H1 (cell line): ENCODE results near the gene UNC119B. TPM values are rescaled to one million over a fixed set of nuclear protein-coding genes. Genes with fewer than 3 reads are reported as not detected.

ENCODE experiments used
- CTCF ChIA-PET: fragments of 300-600 bp; sonication (Branson Sonifier 250); formaldehyde crosslinking; loops from one replicate; lab custom pipeline; 2021; ENCODE audit not compliant: partially characterized antibody; lab: Charles Lee
- POLR2A ChIA-PET: fragments of 300-600 bp; sonication (Branson Sonifier 250); formaldehyde crosslinking; loops from one replicate; lab custom pipeline; 2021; ENCODE audit warnings: inconsistent platforms; ENCODE audit not compliant: partially characterized antibody; lab: Charles Lee
- DNase-seq, 2 experiments: peaks; one replicate each; pipeline versions ENCODE4 v3.0.0 to v3.0.0-alpha.2; 2010 to 2022; ENCODE audit warnings: low spot score in 2 of 2, low read depth in 1 of 2, mixed read lengths in 1 of 2
- FAIRE-seq: peaks from 2 replicates; lab custom pipeline; 2011; peaks lifted over from hg19 to GRCh38; lab: Jason Lieb, UNC
- H2AFZ ChIP-seq: 2 replicates; pipeline ENCODE4 v1.8.1; 2012; ENCODE audit warnings: low read length, inconsistent platforms
- H2AK5ac ChIP-seq: 2 replicates; pipeline ENCODE4 v1.6.1; 2013; ENCODE audit warnings: low read depth, low read length
- H2BK120ac ChIP-seq: replicated peaks from 2 replicates; pipeline ENCODE3; 2013; ENCODE audit warnings: low read depth, low read length, inconsistent platforms
- H2BK12ac ChIP-seq: 2 replicates; pipeline ENCODE4 v1.6.1; 2013; ENCODE audit warnings: low read depth, low read length
- H2BK15ac ChIP-seq: 2 replicates; pipeline ENCODE4 v1.6.1; 2013; ENCODE audit warnings: low read length
- H2BK20ac ChIP-seq: 2 replicates; pipeline ENCODE4 v1.6.1; 2013; ENCODE audit warnings: low read length
- H2BK5ac ChIP-seq: 2 replicates; pipeline ENCODE4 v1.6.1; 2013; ENCODE audit warnings: low read depth, low read length
- H3K14ac ChIP-seq: 2 replicates; pipeline ENCODE4 v1.6.1; 2013; ENCODE audit warnings: inconsistent platforms; ENCODE audit not compliant: insufficient read length
- H3K18ac ChIP-seq: 2 replicates; pipeline ENCODE4 v1.6.1; 2013; ENCODE audit warnings: low read length; ENCODE audit errors: extremely low read depth
- H3K23ac ChIP-seq: 2 replicates; pipeline ENCODE4 v1.6.1; 2013; ENCODE audit warnings: inconsistent platforms; ENCODE audit not compliant: insufficient read length
- H3K23me2 ChIP-seq: 2 replicates; pipeline ENCODE4 v1.6.1; 2013; ENCODE audit warnings: low read depth, low read length
- H3K27ac ChIP-seq: 2 replicates; pipeline ENCODE4 v1.6.1; 2011; ENCODE audit warnings: low read depth, low read length, inconsistent platforms
- H3K27me3 ChIP-seq, 4 experiments: replicated peaks in 1 of 4; 1 replicate in 1 of 4; 2 replicates in 3 of 4; pipeline versions ENCODE4 v1.6.1 to v1.8.1; 2011 to 2013; ENCODE audit warnings: low read length in 3 of 4, mild to moderate bottlenecking in 3 of 4, inconsistent platforms in 2 of 4, mixed read lengths in 2 of 4, moderate library complexity in 1 of 4; ENCODE audit not compliant: control insufficient read depth in 3 of 4, insufficient read depth in 3 of 4; ENCODE audit errors: extremely low read depth in 1 of 4
- H3K36me3 ChIP-seq, 4 experiments: 2 replicates each; pipeline versions ENCODE4 v1.6.1 to v1.8.1; 2011 to 2013; ENCODE audit warnings: mild to moderate bottlenecking in 4 of 4, low read length in 3 of 4, moderate library complexity in 2 of 4, control low read depth in 1 of 4, inconsistent platforms in 1 of 4; ENCODE audit not compliant: insufficient read depth in 4 of 4, control insufficient read depth in 2 of 4
- H3K4ac ChIP-seq: replicated peaks from 2 replicates; pipeline ENCODE3; 2013; ENCODE audit warnings: low read length, low read depth, mixed read lengths, inconsistent platforms; ENCODE audit not compliant: insufficient read length
- H3K4me1 ChIP-seq, 4 experiments: replicated peaks in 1 of 4; 1 replicate in 1 of 4; 2 replicates in 3 of 4; pipeline versions ENCODE4 v1.6.1 to v1.8.1; 2011 to 2013; ENCODE audit warnings: low read length in 3 of 4, inconsistent platforms in 2 of 4, mixed read lengths in 1 of 4; ENCODE audit not compliant: insufficient read depth in 4 of 4, control insufficient read depth in 3 of 4
- H3K4me2 ChIP-seq, 2 experiments: 2 replicates each; pipeline versions ENCODE4 v1.6.1 to v1.8.1; 2011 to 2013; ENCODE audit warnings: low read depth in 2 of 2, low read length in 2 of 2, control low read depth in 1 of 2, inconsistent platforms in 1 of 2, mild to moderate bottlenecking in 1 of 2; ENCODE audit not compliant: insufficient read depth in 1 of 2
- H3K4me3 ChIP-seq, 4 experiments: fragments of 200-600, 300-600 bp in 1 of 4; sonication (generic), shearing (Covaris generic), sonication (Bioruptor Twin) in 1 of 4; 2 replicates each; pipeline versions ENCODE4 v1.5.1 to v1.8.1; 2011 to 2016; ENCODE audit warnings: low read length in 4 of 4, low read depth in 3 of 4, control low read depth in 2 of 4, inconsistent platforms in 2 of 4, mild to moderate bottlenecking in 2 of 4, mixed read lengths in 1 of 4, moderate library complexity in 1 of 4; ENCODE audit not compliant: insufficient read depth in 2 of 4; ENCODE audit errors: extremely low read depth in 1 of 4
- H3K56ac ChIP-seq: replicated peaks from 2 replicates; pipeline ENCODE3; 2013; ENCODE audit warnings: low read depth, mild to moderate bottlenecking, mixed read lengths, low read length, inconsistent platforms; ENCODE audit not compliant: insufficient read length
- H3K79me1 ChIP-seq: 2 replicates; pipeline ENCODE4 v1.6.1; 2013; ENCODE audit warnings: low read depth, low read length, control low read depth
- H3K79me2 ChIP-seq, 2 experiments: 2 replicates each; pipeline versions ENCODE4 v1.6.1 to v1.8.1; 2012 to 2013; ENCODE audit warnings: low read length in 2 of 2, mild to moderate bottlenecking in 2 of 2, inconsistent platforms in 1 of 2; ENCODE audit not compliant: insufficient read depth in 2 of 2, control insufficient read depth in 1 of 2
- H3K9ac ChIP-seq, 4 experiments: replicated peaks in 1 of 4; 1 replicate in 1 of 4; 2 replicates in 3 of 4; pipeline versions ENCODE4 v1.6.1 to v1.8.1; 2011 to 2013; ENCODE audit warnings: low read depth in 3 of 4, low read length in 3 of 4, control low read depth in 2 of 4, mild to moderate bottlenecking in 2 of 4, moderate library complexity in 2 of 4, inconsistent platforms in 1 of 4; ENCODE audit errors: extremely low read depth in 1 of 4
- H3K9me3 ChIP-seq, 2 experiments: 2 replicates each; pipeline versions ENCODE4 v1.6.1 to v1.8.1; 2012 to 2013; ENCODE audit warnings: mild to moderate bottlenecking in 2 of 2, moderate library complexity in 2 of 2, control low read depth in 1 of 2, inconsistent platforms in 1 of 2, low read depth in 1 of 2, low read length in 1 of 2, mixed read lengths in 1 of 2; ENCODE audit not compliant: insufficient read depth in 2 of 2
- H4K20me1 ChIP-seq, 2 experiments: replicated peaks in 1 of 2; 2 replicates each; pipeline versions ENCODE3 to v1.8.1; 2011 to 2013; ENCODE audit warnings: inconsistent platforms in 2 of 2, low read length in 2 of 2, mild to moderate bottlenecking in 1 of 2; ENCODE audit not compliant: insufficient read depth in 2 of 2, control insufficient read depth in 1 of 2
- H4K5ac ChIP-seq: 2 replicates; pipeline ENCODE4 v1.6.1; 2013; ENCODE audit warnings: low read length, low read depth, mixed read lengths, inconsistent platforms; ENCODE audit not compliant: insufficient read length
- H4K8ac ChIP-seq: 2 replicates; pipeline ENCODE4 v1.8.0; 2013; ENCODE audit warnings: mild to moderate bottlenecking, moderate library complexity, low read length, inconsistent platforms; ENCODE audit not compliant: insufficient read depth; ENCODE audit errors: extremely low read depth
- H4K91ac ChIP-seq: replicated peaks from 2 replicates; pipeline ENCODE3; 2013; ENCODE audit warnings: low read length, mixed read lengths, inconsistent platforms; ENCODE audit not compliant: insufficient read length
- CREB1 ChIP-seq: IDR thresholded peaks from 2 replicates; pipeline ENCODE4 v1.6.1; 2012; ENCODE audit warnings: inconsistent platforms
- POU5F1 ChIP-seq: IDR thresholded peaks from 2 replicates; pipeline ENCODE4 v1.6.1; 2011; ENCODE audit warnings: low read depth, mild to moderate bottlenecking, low read length, moderate library complexity
- TAF1 ChIP-seq: IDR thresholded peaks from 2 replicates; pipeline ENCODE4 v1.6.1; 2011; ENCODE audit warnings: mild to moderate bottlenecking, low read depth, low read length
- TCF12 ChIP-seq: IDR thresholded peaks from 2 replicates; pipeline ENCODE4 v1.6.1; 2011; ENCODE audit warnings: low read depth, mild to moderate bottlenecking, low read length
- WGBS, 2 experiments: shearing (Covaris generic) in 1 of 2; methylation state at CpG; one replicate each; pipeline versions ENCODE4 v1.1.6 to v1.1.7; 2013 to 2015; ENCODE audit warnings: low lambda C conversion rate in 2 of 2, mixed read lengths in 2 of 2, inconsistent platforms in 1 of 2, low coverage in 1 of 2, missing lambda C conversion rate in 1 of 2; ENCODE audit not compliant: insufficient replicate concordance in 2 of 2, insufficient coverage in 1 of 2, insufficient read length in 1 of 2; ENCODE audit errors: extremely low coverage in 1 of 2, missing lambda C conversion rate in 1 of 2; 5-methylcytosine and 5-hydroxymethylcytosine counted together
- polyA plus RNA-seq, 7 experiments: library from polyadenylated mRNA; depleted of rRNA in 3 of 7; stranded (reverse) in 5 of 7; unstranded in 2 of 7; fragments of >200 nt in 5 of 7; fragments of 200-250 nt in 2 of 7; gene quantifications; 1 replicate in 5 of 7; 2 replicates in 1 of 7; 4 replicates in 1 of 7; pipeline versions ENCODE4 v1.2.1 to v1.2.3, GENCODE V29; 2011 to 2013; ENCODE audit warnings: missing spikeins in 2 of 7, mixed read lengths in 2 of 7
- total RNA-seq: library from RNA; stranded (reverse); fragmentation: NEBNext Ultra II Directional; extraction: Animal tissue kit (Norgen Biotek cat#: 25700); gene quantifications from 2 replicates; pipeline ENCODE4 v1.2.1, GENCODE V29; 2021
- TF ChIP-seq, protein P1 (sequence below): IDR thresholded peaks from 2 replicates; pipeline ENCODE4 v1.6.1; 2011; ENCODE audit warnings: low read depth, mild to moderate bottlenecking, low read length; ENCODE audit not compliant: insufficient read depth

UNC119B gene
- total and polyA plus RNA-seq, 2 of the 8 experiments (the other 6 are each of a cell fraction or from before 2014, with no cell fraction given) = 40.5 to 50.1 TPM

DNA sequence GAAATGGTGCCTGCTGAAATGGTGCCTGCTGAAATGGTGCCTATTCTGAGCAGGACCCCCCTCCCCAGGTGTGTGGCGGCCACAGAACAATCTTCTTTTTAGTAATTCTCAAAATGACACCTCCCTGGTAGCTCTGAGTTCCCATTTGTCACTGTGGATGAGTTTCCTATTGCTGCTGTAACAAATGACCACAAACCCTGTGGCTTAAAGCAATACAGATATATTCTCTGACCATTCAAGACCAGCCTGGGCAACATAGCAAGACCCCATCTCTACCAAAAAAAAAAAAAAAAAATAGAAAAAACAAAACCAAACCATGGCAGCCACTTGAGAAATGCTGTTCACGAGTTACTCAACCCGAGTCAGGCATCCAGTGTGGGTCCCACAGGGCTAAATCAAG is 23.3 kb downstream of the UNC119B start:
- Histone ChIP-seq H3K23ac (no peak overlapping the region), H3K4me3 (no peak overlapping the region), H3K14ac (no peak overlapping the region), H3K27ac (no peak overlapping the region), H3K56ac (no peak overlapping the region), H3K4me1 (no peaks in the 10 kb centered on the region), H2BK120ac (no peak overlapping the region), H2AFZ (no peak overlapping the region), H3K79me2 (no peaks in the 10 kb centered on the region), H3K23me2 (no peaks in the 10 kb centered on the region), H3K27me3 (no peaks in the 10 kb centered on the region), H3K18ac (no peak overlapping the region), H3K79me1 (no peaks in the 10 kb centered on the region), H3K9ac (no peak overlapping the region), H2BK20ac (no peak overlapping the region), H4K8ac (no peak overlapping the region), H4K91ac (no peak overlapping the region), H3K4ac (no peak overlapping the region), H3K9me3 (no peaks in the 10 kb centered on the region; a peak in 1 of 4 replicates), H2BK12ac (no peak overlapping the region), H4K20me1 (no peaks in the 10 kb centered on the region), H2BK5ac (no peak overlapping the region), H2AK5ac (no peak overlapping the region), H2BK15ac (no peak overlapping the region), H3K36me3 (no peaks in the 10 kb centered on the region), H4K5ac (no peak overlapping the region), H3K4me2 (no peak overlapping the region)
- ChIA-PET POLR2A (no interaction called here), CTCF (interaction anchor here (0.6 to 1.1 kb wide), 4 partner anchors 28 to 299 kb away, joined by 3 read pairs; partner anchors contain the start of gene POP5)
- 87% methylated on average over 3 of the region's 3 CpGs; no CpG with 5 or more reads in 1 of the 2 experiments for WGBS, 2 experiments
- DNase-seq = no peak
- no peak for FAIRE-seq
- TF ChIP-seq, protein P1, sequence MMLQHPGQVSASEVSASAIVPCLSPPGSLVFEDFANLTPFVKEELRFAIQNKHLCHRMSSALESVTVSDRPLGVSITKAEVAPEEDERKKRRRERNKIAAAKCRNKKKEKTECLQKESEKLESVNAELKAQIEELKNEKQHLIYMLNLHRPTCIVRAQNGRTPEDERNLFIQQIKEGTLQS = no peak
- no peak for TF ChIP-seq TAF1
- TF ChIP-seq POU5F1 = no peak
- TF ChIP-seq CREB1 = no peak
- TF ChIP-seq TCF12 = no peak
